Neural cell (in vitro differentiated cells): ENCODE data around the gene LIN37. TPM values are rescaled to one million over a fixed set of nuclear protein-coding genes. Genes with fewer than 3 reads are reported as not detected.

Experiments used
- H2AFZ ChIP-seq: fragments of 200-600, 300-800 bp; sonication (generic), shearing (Covaris generic); 2 replicates; pipeline ENCODE4 v1.6.0; 2014; ENCODE audit warnings: low read depth, mild to moderate bottlenecking, antibody characterized with exemption, low read length, moderate library complexity
- H3F3A ChIP-seq: fragments of 200-600 bp; shearing (Covaris generic); 2 replicates; pipeline ENCODE4 v1.6.1; 2016; ENCODE audit warnings: mild to moderate bottlenecking, moderate library complexity, mixed read lengths, antibody characterized with exemption, low read length; ENCODE audit not compliant: insufficient read depth, poor library complexity, severe bottlenecking
- H3K27ac ChIP-seq: fragments of 200-600, 300-800 bp; sonication (generic), shearing (Covaris generic); 2 replicates; pipeline ENCODE4 v1.5.1; 2014; ENCODE audit warnings: mild to moderate bottlenecking, low read length, moderate library complexity
- H3K27me3 ChIP-seq: fragments of 300-800, 200-600 bp; sonication (generic), shearing (Covaris generic); 2 replicates; pipeline ENCODE4 v1.6.0; 2014; ENCODE audit warnings: mild to moderate bottlenecking, low read depth, low read length, moderate library complexity; ENCODE audit not compliant: insufficient read depth
- H3K36me3 ChIP-seq: fragments of 300-800, 200-600 bp; sonication (generic), shearing (Covaris generic); 2 replicates; pipeline ENCODE4 v1.5.1; 2014; ENCODE audit warnings: mild to moderate bottlenecking, antibody characterized with exemption, low read length, moderate library complexity; ENCODE audit not compliant: insufficient read depth
- H3K4me2 ChIP-seq: fragments of 300-800, 200-600 bp; sonication (generic), shearing (Covaris generic); 2 replicates; pipeline ENCODE4 v1.6.0; 2014; ENCODE audit warnings: mild to moderate bottlenecking, low read length
- H3K4me3 ChIP-seq: fragments of 300-800, 200-600 bp; sonication (generic), shearing (Covaris generic); 2 replicates; pipeline ENCODE4 v1.5.1; 2014; ENCODE audit warnings: mild to moderate bottlenecking, low read length, moderate library complexity
- H3K79me2 ChIP-seq: fragments of 200-600 bp; shearing (Covaris generic); replicated peaks from 2 replicates; pipeline ENCODE4 v1.6.0; 2014; ENCODE audit warnings: mild to moderate bottlenecking, low read length, moderate library complexity; ENCODE audit not compliant: insufficient read depth
- H3K9ac ChIP-seq: fragments of 300-800, 200-600 bp; sonication (generic), shearing (Covaris generic); 2 replicates; pipeline ENCODE4 v1.6.1; 2016; ENCODE audit warnings: mild to moderate bottlenecking, low read length, mixed read lengths
- H3K9me2 ChIP-seq: fragments of 200-600 bp; shearing (Covaris generic); 2 replicates; pipeline ENCODE4 v1.6.1; 2016; ENCODE audit warnings: mild to moderate bottlenecking, low read length, mixed read lengths; ENCODE audit not compliant: insufficient read depth
- H3K9me3 ChIP-seq: fragments of 200-600, 300-800 bp; sonication (generic), shearing (Covaris generic); 2 replicates; pipeline ENCODE4 v1.6.1; 2016; ENCODE audit warnings: mild to moderate bottlenecking, mixed run types, low read length, moderate library complexity, mixed read lengths
- H4K20me1 ChIP-seq: fragments of 200-600 bp; shearing (Covaris generic); 2 replicates; pipeline ENCODE4 v1.6.1; 2016; ENCODE audit warnings: mild to moderate bottlenecking, mixed run types; ENCODE audit not compliant: insufficient read depth
- EP300 ChIP-seq: fragments of 450-650 bp; conservative IDR thresholded peaks from 2 replicates; pipeline ENCODE4 v1.6.1; 2014; ENCODE audit warnings: antibody characterized with exemption, mild to moderate bottlenecking, moderate library complexity; ENCODE audit not compliant: poor library complexity, severe bottlenecking
- EZH2 ChIP-seq: fragments of 200-600, 300-800 bp; shearing (Covaris generic), sonication (generic); IDR thresholded peaks from 2 replicates; pipeline ENCODE4 v1.6.1; 2014; ENCODE audit warnings: antibody characterized with exemption, low read length, borderline replicate concordance, mild to moderate bottlenecking; ENCODE audit not compliant: insufficient read depth, poor library complexity, severe bottlenecking
- MXI1 ChIP-seq: fragments of 450-650 bp; conservative IDR thresholded peaks from 2 replicates; pipeline ENCODE4 v1.6.1; 2014; ENCODE audit warnings: antibody characterized with exemption, mild to moderate bottlenecking; ENCODE audit not compliant: poor library complexity, severe bottlenecking
- POLR2AphosphoS5 ChIP-seq: IDR thresholded peaks from 2 replicates; pipeline ENCODE4 v1.6.1; 2012
- RAD21 ChIP-seq: fragments of 450-650 bp; conservative IDR thresholded peaks from 2 replicates; pipeline ENCODE4 v1.6.1; 2014; ENCODE audit warnings: antibody characterized with exemption, mild to moderate bottlenecking, moderate library complexity
- SMC3 ChIP-seq: fragments of 450-650 bp; conservative IDR thresholded peaks from 2 replicates; pipeline ENCODE4 v1.6.1; 2014; ENCODE audit warnings: antibody characterized with exemption, mild to moderate bottlenecking, moderate library complexity; ENCODE audit not compliant: poor library complexity
- TAF1 ChIP-seq: IDR thresholded peaks from 2 replicates; pipeline ENCODE4 v1.6.1; 2012; ENCODE audit warnings: low read depth
- polyA plus RNA-seq: library from polyadenylated mRNA; depleted of rRNA; stranded (reverse); fragments of >200 nt; gene quantifications from 2 replicates; pipeline ENCODE4 v1.2.3, GENCODE V29; 2014
- TF ChIP-seq, protein P1 (sequence below): fragments of 450-650 bp; IDR thresholded peaks from 2 replicates; pipeline ENCODE4 v1.5.1; 2014; ENCODE audit warnings: antibody characterized with exemption, mild to moderate bottlenecking, moderate library complexity; ENCODE audit not compliant: poor library complexity, severe bottlenecking
- TF ChIP-seq, protein P2 (sequence below): IDR thresholded peaks from 2 replicates; pipeline ENCODE4 v1.6.1; 2012; ENCODE audit warnings: borderline replicate concordance

Gene LIN37
- polyA plus RNA-seq, 1 donor from 2014 or later: 25.7 TPM

- TF ChIP-seq EP300 (no peak), POLR2AphosphoS5 (no peak), RAD21 (no peak), MXI1 (no peak), SMC3 (no peak), EZH2 (no peak), TAF1 (no peak)
- TF ChIP-seq, protein P1, sequence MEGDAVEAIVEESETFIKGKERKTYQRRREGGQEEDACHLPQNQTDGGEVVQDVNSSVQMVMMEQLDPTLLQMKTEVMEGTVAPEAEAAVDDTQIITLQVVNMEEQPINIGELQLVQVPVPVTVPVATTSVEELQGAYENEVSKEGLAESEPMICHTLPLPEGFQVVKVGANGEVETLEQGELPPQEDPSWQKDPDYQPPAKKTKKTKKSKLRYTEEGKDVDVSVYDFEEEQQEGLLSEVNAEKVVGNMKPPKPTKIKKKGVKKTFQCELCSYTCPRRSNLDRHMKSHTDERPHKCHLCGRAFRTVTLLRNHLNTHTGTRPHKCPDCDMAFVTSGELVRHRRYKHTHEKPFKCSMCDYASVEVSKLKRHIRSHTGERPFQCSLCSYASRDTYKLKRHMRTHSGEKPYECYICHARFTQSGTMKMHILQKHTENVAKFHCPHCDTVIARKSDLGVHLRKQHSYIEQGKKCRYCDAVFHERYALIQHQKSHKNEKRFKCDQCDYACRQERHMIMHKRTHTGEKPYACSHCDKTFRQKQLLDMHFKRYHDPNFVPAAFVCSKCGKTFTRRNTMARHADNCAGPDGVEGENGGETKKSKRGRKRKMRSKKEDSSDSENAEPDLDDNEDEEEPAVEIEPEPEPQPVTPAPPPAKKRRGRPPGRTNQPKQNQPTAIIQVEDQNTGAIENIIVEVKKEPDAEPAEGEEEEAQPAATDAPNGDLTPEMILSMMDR: no peak
- TF ChIP-seq, protein P2, sequence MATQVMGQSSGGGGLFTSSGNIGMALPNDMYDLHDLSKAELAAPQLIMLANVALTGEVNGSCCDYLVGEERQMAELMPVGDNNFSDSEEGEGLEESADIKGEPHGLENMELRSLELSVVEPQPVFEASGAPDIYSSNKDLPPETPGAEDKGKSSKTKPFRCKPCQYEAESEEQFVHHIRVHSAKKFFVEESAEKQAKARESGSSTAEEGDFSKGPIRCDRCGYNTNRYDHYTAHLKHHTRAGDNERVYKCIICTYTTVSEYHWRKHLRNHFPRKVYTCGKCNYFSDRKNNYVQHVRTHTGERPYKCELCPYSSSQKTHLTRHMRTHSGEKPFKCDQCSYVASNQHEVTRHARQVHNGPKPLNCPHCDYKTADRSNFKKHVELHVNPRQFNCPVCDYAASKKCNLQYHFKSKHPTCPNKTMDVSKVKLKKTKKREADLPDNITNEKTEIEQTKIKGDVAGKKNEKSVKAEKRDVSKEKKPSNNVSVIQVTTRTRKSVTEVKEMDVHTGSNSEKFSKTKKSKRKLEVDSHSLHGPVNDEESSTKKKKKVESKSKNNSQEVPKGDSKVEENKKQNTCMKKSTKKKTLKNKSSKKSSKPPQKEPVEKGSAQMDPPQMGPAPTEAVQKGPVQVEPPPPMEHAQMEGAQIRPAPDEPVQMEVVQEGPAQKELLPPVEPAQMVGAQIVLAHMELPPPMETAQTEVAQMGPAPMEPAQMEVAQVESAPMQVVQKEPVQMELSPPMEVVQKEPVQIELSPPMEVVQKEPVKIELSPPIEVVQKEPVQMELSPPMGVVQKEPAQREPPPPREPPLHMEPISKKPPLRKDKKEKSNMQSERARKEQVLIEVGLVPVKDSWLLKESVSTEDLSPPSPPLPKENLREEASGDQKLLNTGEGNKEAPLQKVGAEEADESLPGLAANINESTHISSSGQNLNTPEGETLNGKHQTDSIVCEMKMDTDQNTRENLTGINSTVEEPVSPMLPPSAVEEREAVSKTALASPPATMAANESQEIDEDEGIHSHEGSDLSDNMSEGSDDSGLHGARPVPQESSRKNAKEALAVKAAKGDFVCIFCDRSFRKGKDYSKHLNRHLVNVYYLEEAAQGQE: no peak
- H3K4me3 ChIP-seq: no peak overlapping the region
- H3F3A ChIP-seq: no peaks in the 10 kb centered on the region
- no peak overlapping the region for H3K4me2 ChIP-seq
- no peaks in the 10 kb centered on the region for H3K9me3 ChIP-seq
- peaks cover 13% of the 10 kb centered on the region for H3K27me3 ChIP-seq
- H3K9me2 ChIP-seq: no peaks in the 10 kb centered on the region
- no peaks in the 10 kb centered on the region for H4K20me1 ChIP-seq
- H3K9ac ChIP-seq: no peak overlapping the region
- H2AFZ ChIP-seq: no peak overlapping the region
- no peaks in the 10 kb centered on the region for H3K79me2 ChIP-seq
- H3K36me3 ChIP-seq: no peaks in the 10 kb centered on the region
- H3K27ac ChIP-seq: no peak overlapping the region
Observed at GRCh38 chr19:35792312-35792711, 43.9 kb downstream of the LIN37 start.

GRCh38 chr19:35792888-35793287 is 44.5 kb downstream of the LIN37 start:
- H4K20me1 ChIP-seq: no peaks in the 10 kb centered on the region
- H3K9ac ChIP-seq: no peak overlapping the region
- peaks cover 19% of the 10 kb centered on the region for H3K27me3 ChIP-seq
- no peaks in the 10 kb centered on the region for H3K36me3 ChIP-seq
- no peak for TF ChIP-seq EZH2
- TF ChIP-seq SMC3: no peak
- TF ChIP-seq, protein P1: no peak
- H3K4me3 ChIP-seq: no peak overlapping the region
- no peaks in the 10 kb centered on the region for H3K79me2 ChIP-seq
- no peak overlapping the region for H2AFZ ChIP-seq
- H3K9me2 ChIP-seq: no peaks in the 10 kb centered on the region
- no peak overlapping the region for H3K27ac ChIP-seq
- no peaks in the 10 kb centered on the region for H3K9me3 ChIP-seq
- no peaks in the 10 kb centered on the region for H3F3A ChIP-seq
- no peak overlapping the region for H3K4me2 ChIP-seq
